K562 (cell line): ENCODE measurements around the gene UTP11. TPM values are rescaled to one million over a fixed set of nuclear protein-coding genes. Genes with fewer than 3 reads are reported as not detected.

Source experiments
- CBFA2T2 ChIP-seq: fragments of 450-650 bp; conservative IDR thresholded peaks from 2 replicates; pipeline ENCODE4 v1.6.1; 2017; ENCODE audit warnings: mild to moderate bottlenecking
- FOXA1 ChIP-seq: fragments of 450-650 bp; IDR thresholded peaks from 2 replicates; pipeline ENCODE4 v1.6.1; 2016; ENCODE audit warnings: mild to moderate bottlenecking, borderline replicate concordance
- FOXK2 ChIP-seq, 2 experiments: fragments of 450-650 bp; IDR thresholded peaks in 1 of 2; conservative IDR thresholded peaks in 1 of 2; 2 replicates each; pipeline ENCODE4 v1.6.1; 2016; ENCODE audit warnings: low read depth in 2 of 2, mild to moderate bottlenecking in 1 of 2
- KAT7 ChIP-seq: sonication (generic); formaldehyde crosslinking; IDR thresholded peaks from 2 replicates; pipeline ENCODE4 v1.8.0; 2022; ENCODE audit warnings: missing genetic modification reagents, mild to moderate bottlenecking, borderline replicate concordance
- MBD2 ChIP-seq: sonication (generic); IDR thresholded peaks from 2 replicates; pipeline ENCODE4 v1.6.1; 2016; ENCODE audit warnings: low read depth, borderline replicate concordance
- NCOA4 ChIP-seq: fragments of 450-650 bp; IDR thresholded peaks from 2 replicates; pipeline ENCODE4 v1.6.1; 2018; ENCODE audit warnings: mild to moderate bottlenecking; ENCODE audit not compliant: partially characterized antibody
- POLR2A ChIP-seq: fragments of 450-650 bp; conservative IDR thresholded peaks from 2 replicates; pipeline ENCODE4 v1.6.1; 2016
- POLR2B ChIP-seq: fragments of 450-650 bp; IDR thresholded peaks from 2 replicates; pipeline ENCODE4 v1.6.1; 2018; ENCODE audit warnings: low read depth; ENCODE audit not compliant: partially characterized antibody
- SIN3B ChIP-seq: fragments of 450-650 bp; IDR thresholded peaks from 2 replicates; pipeline ENCODE4 v1.6.1; 2017; ENCODE audit warnings: low read depth, mild to moderate bottlenecking, moderate library complexity
- SREBF1 ChIP-seq: fragments of 150-350 bp; IDR thresholded peaks from 2 replicates; pipeline ENCODE4 v1.6.1; 2014; ENCODE audit warnings: antibody characterized with exemption, low read depth, low read length, borderline replicate concordance
- SUPT5H ChIP-seq: fragments of 450-650 bp; IDR thresholded peaks from 2 replicates; pipeline ENCODE4 v1.6.1; 2016
- TRIM24 ChIP-seq, 2 experiments: fragments of 450-650 bp; IDR thresholded peaks; 2 replicates each; pipeline ENCODE4 v1.6.1; 2016
- ZBTB33 ChIP-seq: sonication (generic); formaldehyde crosslinking; IDR thresholded peaks from 2 replicates; pipeline ENCODE4 v1.8.1; 2023; ENCODE audit warnings: mild to moderate bottlenecking, missing genetic modification reagents
- ZNF175 ChIP-seq: fragments of 200-800 bp; sonication (Bioruptor generic); IDR thresholded peaks from 2 replicates; pipeline ENCODE4 v1.6.1; 2016; ENCODE audit warnings: low read depth, mild to moderate bottlenecking, missing genetic modification characterization, missing compliant biosample characterization
- ZNF212 ChIP-seq: fragments of 450-650 bp; formaldehyde crosslinking; IDR thresholded peaks from 2 replicates; pipeline ENCODE4 v1.4.0; 2020; ENCODE audit warnings: mild to moderate bottlenecking
- ZNF384 ChIP-seq: IDR thresholded peaks from 2 replicates; pipeline ENCODE4 v1.6.1; 2012; ENCODE audit warnings: low read depth, low read length, improper control_type of control experiment
- ZNF41 ChIP-seq: fragments of 250-450 bp; sonication (Bioruptor Pico); conservative IDR thresholded peaks from 2 replicates; pipeline ENCODE4 v1.4.0; 2020; ENCODE audit warnings: mild to moderate bottlenecking
- ZNF79 ChIP-seq: fragments of 250-450 bp; sonication (Bioruptor Pico); IDR thresholded peaks from 2 replicates; pipeline ENCODE4 v1.4.0; 2020; ENCODE audit warnings: low read depth, mild to moderate bottlenecking, moderate library complexity
- polyA plus RNA-seq, 8 experiments: library from polyadenylated mRNA; depleted of rRNA in 4 of 8; stranded (reverse) in 5 of 8; unstranded in 3 of 8; fragments of >200 nt; fragmentation: Nextera tagmentation in 2 of 8; fragmentation: Illumina TruSeq in 1 of 8; extraction: Ambion mirVana in 2 of 8; extraction: Trizol in 1 of 8; gene quantifications; 2 replicates each; pipeline versions ENCODE4 v1.2.1 to v1.2.3, GENCODE V29; 2011 to 2014; ENCODE audit warnings: inconsistent platforms in 1 of 8, missing spikeins in 1 of 8
- total RNA-seq, 7 experiments: library from RNA; depleted of rRNA in 6 of 7; stranded (reverse); fragments of >200 nt in 6 of 7; fragmentation: Illumina TruSeq in 2 of 7; extraction: Trizol in 2 of 7; gene quantifications; 2 replicates each; pipeline versions ENCODE4 v1.2.1 to v1.2.3, GENCODE V29; 2011 to 2021; ENCODE audit warnings: low replicate concordance in 1 of 7
- TF ChIP-seq, protein P1 (sequence below): sonication (generic); formaldehyde crosslinking; IDR thresholded peaks from 2 replicates; pipeline ENCODE4 v1.4.0; 2020; ENCODE audit warnings: mild to moderate bottlenecking, missing genetic modification reagents
- TF ChIP-seq, protein P2 (sequence below): fragments of 450-650 bp; formaldehyde crosslinking; conservative IDR thresholded peaks from 2 replicates; pipeline ENCODE4 v1.4.0; 2022; ENCODE audit warnings: mild to moderate bottlenecking, missing genetic modification characterization
- TF ChIP-seq, protein P3 (sequence below), 3 experiments: fragments of 200-800 bp in 1 of 3; fragments of 250-450 bp in 1 of 3; fragments of 450-650 bp in 1 of 3; sonication (Bioruptor Pico) in 1 of 3; sonication (Bioruptor generic) in 1 of 3; formaldehyde crosslinking in 1 of 3; IDR thresholded peaks; 2 replicates each; pipeline versions ENCODE4 v1.6.1 to v1.8.0; 2016 to 2022; ENCODE audit warnings: mild to moderate bottlenecking in 2 of 3, missing genetic modification characterization in 2 of 3, missing compliant biosample characterization in 1 of 3, moderate library complexity in 1 of 3

UTP11 gene
- total and polyA plus RNA-seq, 9 of the 15 experiments (the other 6 are each of a cell fraction or from before 2014, with no cell fraction given): 91.1 to 378 (median 221) TPM

GRCh38 chr1:38028671-38029070, 16.1 kb downstream of the UTP11 start (continued):
- TF ChIP-seq, protein P1, sequence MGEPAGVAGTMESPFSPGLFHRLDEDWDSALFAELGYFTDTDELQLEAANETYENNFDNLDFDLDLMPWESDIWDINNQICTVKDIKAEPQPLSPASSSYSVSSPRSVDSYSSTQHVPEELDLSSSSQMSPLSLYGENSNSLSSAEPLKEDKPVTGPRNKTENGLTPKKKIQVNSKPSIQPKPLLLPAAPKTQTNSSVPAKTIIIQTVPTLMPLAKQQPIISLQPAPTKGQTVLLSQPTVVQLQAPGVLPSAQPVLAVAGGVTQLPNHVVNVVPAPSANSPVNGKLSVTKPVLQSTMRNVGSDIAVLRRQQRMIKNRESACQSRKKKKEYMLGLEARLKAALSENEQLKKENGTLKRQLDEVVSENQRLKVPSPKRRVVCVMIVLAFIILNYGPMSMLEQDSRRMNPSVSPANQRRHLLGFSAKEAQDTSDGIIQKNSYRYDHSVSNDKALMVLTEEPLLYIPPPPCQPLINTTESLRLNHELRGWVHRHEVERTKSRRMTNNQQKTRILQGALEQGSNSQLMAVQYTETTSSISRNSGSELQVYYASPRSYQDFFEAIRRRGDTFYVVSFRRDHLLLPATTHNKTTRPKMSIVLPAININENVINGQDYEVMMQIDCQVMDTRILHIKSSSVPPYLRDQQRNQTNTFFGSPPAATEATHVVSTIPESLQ (CRISPR knock-in tag): no peak
- no peak for TF ChIP-seq ZNF41 (CRISPR knock-in tag)
- no peak for TF ChIP-seq MBD2
- TF ChIP-seq, protein P2, sequence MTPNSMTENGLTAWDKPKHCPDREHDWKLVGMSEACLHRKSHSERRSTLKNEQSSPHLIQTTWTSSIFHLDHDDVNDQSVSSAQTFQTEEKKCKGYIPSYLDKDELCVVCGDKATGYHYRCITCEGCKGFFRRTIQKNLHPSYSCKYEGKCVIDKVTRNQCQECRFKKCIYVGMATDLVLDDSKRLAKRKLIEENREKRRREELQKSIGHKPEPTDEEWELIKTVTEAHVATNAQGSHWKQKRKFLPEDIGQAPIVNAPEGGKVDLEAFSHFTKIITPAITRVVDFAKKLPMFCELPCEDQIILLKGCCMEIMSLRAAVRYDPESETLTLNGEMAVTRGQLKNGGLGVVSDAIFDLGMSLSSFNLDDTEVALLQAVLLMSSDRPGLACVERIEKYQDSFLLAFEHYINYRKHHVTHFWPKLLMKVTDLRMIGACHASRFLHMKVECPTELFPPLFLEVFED: peak; percentile 27; the same call in 1 of the 2 replicates
- no peak for TF ChIP-seq ZNF384
- no peak for TF ChIP-seq ZNF212 (CRISPR knock-in tag)
- no peak for TF ChIP-seq SIN3B
- no peak for TF ChIP-seq TRIM24 (IDR thresholded peaks at IDR 0.05)
- TF ChIP-seq, protein P3, sequence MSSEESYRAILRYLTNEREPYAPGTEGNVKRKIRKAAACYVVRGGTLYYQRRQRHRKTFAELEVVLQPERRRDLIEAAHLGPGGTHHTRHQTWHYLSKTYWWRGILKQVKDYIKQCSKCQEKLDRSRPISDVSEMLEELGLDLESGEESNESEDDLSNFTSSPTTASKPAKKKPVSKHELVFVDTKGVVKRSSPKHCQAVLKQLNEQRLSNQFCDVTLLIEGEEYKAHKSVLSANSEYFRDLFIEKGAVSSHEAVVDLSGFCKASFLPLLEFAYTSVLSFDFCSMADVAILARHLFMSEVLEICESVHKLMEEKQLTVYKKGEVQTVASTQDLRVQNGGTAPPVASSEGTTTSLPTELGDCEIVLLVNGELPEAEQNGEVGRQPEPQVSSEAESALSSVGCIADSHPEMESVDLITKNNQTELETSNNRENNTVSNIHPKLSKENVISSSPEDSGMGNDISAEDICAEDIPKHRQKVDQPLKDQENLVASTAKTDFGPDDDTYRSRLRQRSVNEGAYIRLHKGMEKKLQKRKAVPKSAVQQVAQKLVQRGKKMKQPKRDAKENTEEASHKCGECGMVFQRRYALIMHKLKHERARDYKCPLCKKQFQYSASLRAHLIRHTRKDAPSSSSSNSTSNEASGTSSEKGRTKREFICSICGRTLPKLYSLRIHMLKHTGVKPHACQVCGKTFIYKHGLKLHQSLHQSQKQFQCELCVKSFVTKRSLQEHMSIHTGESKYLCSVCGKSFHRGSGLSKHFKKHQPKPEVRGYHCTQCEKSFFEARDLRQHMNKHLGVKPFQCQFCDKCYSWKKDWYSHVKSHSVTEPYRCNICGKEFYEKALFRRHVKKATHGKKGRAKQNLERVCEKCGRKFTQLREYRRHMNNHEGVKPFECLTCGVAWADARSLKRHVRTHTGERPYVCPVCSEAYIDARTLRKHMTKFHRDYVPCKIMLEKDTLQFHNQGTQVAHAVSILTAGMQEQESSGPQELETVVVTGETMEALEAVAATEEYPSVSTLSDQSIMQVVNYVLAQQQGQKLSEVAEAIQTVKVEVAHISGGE (CRISPR knock-in tag; IDR thresholded peaks at IDR 0.05): 0 out of 6 replicates have a peak, but pooled peaks of 1 of the 3 experiments have one; percentile 13
- TF ChIP-seq FOXA1: no peak
- no peak for TF ChIP-seq ZNF175 (CRISPR knock-in tag)
- no peak for TF ChIP-seq SREBF1
- TF ChIP-seq NCOA4: no peak
- TF ChIP-seq POLR2A: peak; percentile 70
- peak; percentile 66 for TF ChIP-seq POLR2B
- no peak for TF ChIP-seq KAT7 (CRISPR knock-in tag)
- TF ChIP-seq SUPT5H: peak; percentile 76
- TF ChIP-seq ZNF79: no peak
- no peak for TF ChIP-seq FOXK2 (conservative IDR thresholded peaks at IDR 0.05 in 1 of 2, IDR thresholded peaks at IDR 0.05 in 1 of 2; ENCODE audit: low read depth in 2 of 2)
- TF ChIP-seq ZBTB33 (CRISPR knock-in tag): no peak
- TF ChIP-seq CBFA2T2: no peak
